HG03139 (cell line): ENCODE results near the gene PPM1H.
"Not testable (repeated sequence)": the region's sequence is repeated elsewhere in the genome, so short reads cannot be mapped to it uniquely, and the experiment has no call there.

Experiments
- ATAC-seq: cut with Tn5 transposase; IDR thresholded peaks from one replicate; pipeline ENCODE4 v1.9.1; 2021; ENCODE audit not compliant: unreplicated experiment

The PPM1H gene

DNA sequence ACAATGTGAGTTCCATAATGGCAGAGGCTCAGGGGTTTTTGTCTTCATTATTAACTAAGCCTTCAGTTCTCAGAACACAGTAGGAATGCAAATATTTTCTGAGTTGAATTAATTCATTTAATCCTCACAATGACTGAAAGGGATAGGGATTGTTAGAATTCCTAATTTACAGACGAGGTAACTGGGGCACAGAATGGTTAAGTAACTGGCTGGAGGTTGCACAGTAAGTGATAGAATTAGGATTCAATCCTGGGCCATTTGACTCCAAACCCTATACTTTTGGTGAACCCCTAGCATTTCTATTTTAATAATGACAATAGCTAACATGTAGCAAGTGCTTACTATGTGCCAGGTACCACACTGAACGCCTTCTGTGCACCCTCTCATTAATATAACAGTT, 163.1 kb downstream of the PPM1H start:
- ATAC-seq: no peak

DNA sequence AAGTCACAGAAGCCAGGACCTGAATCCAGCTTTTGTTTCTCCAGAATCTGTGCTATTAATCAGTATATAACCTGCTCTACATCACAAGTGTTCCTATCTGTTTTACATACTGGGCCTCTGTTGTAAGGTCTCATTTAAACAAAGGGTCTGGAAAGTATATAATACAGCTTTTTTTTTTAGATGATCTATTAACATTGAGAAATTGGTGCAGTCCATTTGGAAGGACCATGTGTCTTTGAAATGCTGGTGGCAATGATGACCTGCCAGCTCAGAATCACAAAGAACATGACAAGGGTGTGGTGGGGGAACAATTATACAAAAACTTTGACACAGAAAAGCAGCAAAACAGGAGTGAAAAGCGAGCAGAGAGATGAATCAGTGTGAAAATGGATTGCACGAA, 164.6 kb downstream of the PPM1H start:
- ATAC-seq: no peak

DNA sequence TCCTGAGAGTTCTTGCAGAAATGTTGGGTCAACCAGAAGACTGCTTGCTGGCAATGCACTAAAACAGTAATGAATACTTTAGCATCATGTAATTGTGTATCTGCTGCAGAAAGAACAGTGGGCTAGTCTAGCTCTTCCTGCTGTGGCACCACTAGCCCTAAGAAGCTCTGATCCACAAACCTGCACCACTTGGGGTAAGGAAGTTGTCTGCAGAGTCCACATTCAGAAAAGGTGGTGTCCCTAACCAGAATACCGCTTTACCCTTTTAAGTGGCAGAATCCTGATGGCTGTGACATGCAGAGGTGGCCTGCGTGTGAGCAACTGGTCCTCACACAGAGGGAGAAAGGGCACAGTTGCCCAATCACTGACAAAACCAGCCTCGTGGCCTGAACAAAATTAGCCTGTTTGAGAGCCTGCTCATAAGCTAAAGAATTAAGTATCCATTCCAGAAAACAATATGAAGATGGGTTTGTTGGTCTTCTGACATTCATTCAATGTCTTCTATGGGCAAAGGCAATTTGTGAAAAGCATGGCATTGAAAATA, 165.8 kb downstream of the PPM1H start:
- no peak for ATAC-seq

DNA sequence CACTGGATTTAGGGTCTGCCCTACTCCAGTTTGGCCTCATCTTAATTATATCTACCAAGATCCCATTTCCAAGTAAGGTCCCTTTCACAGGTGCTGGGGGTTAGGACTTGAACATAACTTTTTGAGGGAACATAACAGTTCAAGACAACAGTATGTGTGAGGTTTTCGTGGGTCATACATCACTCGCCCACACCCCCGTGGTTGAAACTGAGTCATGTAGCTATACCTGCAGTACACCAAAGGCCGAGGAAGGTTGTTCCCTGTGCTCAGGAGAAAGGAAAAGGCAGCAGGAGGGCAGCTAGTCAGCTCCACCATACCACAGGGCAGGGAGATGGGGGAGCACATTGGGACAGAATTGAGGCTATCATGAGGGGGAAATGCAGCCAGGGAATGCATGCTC, 167.0 kb downstream of the PPM1H start:
- no peak for ATAC-seq

DNA sequence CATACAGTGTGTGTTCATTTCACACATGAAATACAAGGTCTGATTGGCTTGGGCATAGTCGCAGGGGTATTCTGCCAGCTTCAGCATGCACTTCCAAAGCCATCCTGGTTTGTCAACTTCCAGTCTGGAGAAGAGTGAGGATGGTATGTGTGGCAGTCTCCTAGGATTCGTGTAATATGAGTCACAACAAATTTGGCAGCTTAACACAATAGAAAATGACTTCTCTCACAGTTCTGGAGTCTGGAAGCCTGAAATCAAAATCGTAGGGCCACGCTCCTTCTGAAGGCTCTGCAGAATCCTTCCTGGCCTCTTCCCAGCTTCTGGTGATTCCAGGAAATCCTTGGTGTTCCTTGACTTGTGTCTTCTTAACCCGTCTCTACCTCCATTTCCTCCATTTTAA, 167.5 kb downstream of the PPM1H start:
- ATAC-seq: no peak

DNA sequence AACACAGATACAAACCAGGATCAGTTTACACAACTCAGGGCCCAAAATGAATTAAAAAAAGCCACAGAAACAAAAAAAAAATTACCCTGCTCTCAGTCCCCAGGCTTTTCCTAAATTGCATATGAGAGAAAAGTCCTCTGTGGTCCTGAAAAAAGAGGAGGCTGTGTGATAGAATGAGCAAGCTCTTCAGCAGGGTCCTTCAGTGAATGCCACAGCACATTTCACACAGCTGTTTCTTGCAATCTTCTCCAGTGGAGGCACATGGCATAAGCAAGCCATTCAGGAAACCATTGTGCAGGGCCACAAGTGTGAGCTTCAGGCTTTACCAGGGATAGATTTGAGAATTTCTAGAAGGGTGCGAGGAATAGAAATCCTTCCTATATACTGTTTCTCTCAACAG, 168.5 kb downstream of the PPM1H start:
- no peak for ATAC-seq

DNA sequence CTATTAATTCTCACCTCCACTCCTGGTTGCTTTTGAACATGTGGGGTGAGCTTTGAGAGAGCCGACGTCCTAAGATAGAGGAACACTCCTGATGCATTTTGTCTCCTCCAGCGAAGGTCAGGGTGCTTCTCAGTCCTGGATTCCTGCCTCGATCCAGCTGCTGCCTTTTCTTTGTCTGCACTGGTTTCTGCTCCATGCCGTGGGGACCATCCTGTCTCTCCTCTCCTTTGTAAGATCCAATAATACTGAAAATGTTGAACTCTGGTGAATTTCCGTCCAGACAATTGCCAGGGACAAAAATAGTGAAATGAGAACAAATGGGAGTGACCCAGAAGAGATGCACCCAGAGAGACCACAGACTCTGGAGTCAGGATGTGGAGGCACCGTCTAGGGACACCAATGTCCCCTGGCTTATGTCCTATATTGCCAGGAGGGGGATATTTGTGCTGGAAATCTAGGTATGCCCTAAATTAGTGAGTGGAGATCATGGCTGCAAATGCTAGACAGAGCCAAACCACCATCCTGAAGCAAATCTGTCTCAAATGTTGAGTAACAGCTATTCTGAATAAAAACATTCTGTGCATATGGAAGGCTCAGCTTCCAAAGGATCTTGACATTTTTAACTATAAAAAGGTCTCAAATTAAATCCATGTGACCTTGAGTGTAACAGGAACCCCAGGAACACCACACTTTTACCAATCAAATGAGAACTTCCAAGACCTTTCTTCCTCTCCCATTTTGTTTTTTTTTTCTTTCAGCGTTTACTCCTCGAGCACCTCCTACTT, 170.9 kb downstream of the PPM1H start:
- ATAC-seq: no peak

DNA sequence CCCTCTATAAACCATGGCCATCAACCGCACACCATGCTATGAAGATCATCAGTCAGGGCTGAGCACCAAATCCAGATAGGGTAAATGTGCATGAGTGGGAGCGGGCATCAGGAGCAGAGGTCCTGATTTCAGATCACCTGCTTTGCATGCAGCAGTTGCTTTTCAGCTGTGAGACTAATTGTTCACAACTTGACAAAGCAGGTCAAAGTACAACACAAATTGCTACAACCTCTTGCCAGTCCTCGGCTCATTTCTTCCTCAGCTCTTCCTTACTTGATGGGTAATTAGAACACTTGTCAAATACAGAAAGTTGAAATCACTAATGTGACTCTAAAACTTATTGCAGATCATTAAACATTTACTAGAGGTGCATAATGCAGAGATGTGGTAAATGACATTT, 171.6 kb downstream of the PPM1H start:
- ATAC-seq: no peak

DNA sequence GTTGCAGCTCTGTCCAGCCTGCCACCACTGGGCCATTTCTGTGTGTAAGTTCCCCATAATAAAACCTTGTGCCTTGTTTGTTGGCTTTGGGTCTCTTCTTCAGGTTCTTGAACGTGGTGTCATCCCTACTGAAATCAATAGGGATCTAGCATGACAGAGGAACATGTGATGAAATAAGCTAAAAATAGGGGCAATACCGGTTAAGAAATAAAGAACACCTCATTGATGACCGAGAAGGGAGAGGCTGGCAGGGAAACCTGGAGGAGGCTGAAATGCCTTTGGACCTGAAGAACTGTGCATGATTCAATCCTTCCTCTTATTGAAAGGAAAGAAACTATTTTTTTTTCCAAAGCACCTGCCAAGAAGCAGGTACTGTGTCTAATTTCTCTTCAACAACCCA, 172.3 kb downstream of the PPM1H start:
- ATAC-seq: no peak

DNA sequence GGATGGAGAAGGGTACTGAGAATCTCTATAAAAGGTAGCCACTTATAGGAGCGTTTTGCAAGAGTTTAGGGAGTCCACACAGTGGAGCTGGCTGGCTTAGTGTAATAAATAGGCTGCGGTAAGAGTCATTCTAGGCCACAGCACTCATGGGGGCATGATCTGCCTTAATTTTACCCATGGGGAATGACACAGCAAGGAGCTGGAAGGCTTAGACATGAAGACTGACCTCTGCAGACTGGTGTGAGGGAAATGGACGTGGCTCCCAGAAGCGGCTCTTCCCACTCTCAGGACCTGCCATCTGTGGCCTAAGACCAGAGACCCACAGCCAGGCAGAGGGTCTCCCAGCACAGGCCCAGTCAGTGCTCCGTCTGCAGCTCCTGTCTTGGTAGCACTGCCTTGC, 173.3 kb downstream of the PPM1H start:
- ATAC-seq: no peak

DNA sequence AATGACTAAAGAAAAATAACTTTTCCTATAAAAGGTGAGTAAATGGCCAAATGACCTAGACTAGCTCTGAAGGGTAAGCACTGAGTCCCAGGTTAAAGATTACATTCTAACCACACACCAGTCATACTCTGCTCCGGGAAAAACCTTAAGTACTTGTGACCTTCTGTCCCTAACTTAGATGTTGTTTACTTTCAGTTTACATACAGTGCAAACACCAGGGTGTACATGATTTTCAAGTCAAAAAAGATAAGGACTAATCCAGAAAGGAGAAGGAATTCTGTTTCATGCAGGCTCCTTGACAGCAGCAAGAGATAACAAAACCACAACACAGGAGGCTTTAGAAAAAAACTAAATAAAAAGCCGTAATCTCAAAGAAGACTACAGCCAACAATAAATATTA, 174.2 kb downstream of the PPM1H start:
- ATAC-seq: peak; percentile 81

DNA sequence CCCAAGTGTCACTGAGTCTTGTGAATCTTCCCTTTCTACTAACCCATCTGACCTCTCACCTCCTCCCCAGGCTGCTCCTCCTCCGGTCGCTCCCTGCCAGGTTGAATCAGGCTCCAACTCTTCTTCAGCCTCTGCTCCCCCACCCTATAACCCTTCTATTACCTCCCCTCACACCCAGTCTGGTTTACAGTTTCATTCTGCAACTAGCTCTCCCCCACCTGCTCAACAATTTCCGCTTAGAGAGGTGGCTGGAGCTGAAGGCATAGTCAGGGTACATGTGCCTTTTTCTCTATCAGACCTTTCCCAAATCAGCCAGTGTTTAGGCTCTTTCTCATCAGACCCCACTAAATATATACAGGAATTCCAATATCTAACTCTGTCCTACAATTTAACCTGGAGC, 174.6 kb downstream of the PPM1H start:
- not testable (repeated sequence) for ATAC-seq

DNA sequence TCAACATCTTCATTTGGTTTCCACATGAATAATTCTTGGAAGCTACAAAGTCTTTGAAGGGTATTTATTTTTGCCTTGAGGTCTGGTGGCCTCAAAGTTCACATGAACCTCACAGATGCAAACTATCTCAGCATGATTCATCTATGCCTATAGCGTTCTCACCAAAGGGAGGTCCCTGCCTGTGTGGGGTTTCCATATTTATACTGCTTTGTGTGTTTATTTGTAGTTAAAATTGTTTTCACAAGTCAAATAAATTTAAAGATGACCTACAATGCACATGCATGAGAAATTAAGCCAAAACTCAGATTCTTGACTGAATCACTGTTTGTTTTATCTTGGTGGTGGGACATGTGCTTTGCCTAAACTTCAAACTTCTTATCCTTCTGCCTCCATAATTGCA, 176.7 kb downstream of the PPM1H start:
- ATAC-seq: no peak

DNA sequence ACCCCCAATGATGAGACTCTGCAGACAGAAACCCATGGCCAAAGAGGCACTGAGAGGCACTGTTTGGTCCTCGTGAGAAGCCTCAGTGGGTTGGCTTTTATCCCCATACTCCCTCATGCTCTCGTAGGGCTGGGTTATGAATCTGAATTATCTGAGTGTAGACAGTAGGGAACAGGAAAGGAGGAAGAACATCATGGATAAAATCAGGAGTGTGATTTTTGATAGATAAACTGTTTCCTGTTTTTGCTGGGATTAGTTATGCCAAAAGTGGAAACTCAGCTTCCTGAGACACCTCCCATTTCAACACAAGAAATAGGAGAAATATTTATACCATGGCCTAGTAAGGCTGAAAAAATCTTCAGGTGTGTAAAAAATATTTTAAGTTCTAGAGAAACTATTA, 177.9 kb downstream of the PPM1H start:
- ATAC-seq: no peak

DNA sequence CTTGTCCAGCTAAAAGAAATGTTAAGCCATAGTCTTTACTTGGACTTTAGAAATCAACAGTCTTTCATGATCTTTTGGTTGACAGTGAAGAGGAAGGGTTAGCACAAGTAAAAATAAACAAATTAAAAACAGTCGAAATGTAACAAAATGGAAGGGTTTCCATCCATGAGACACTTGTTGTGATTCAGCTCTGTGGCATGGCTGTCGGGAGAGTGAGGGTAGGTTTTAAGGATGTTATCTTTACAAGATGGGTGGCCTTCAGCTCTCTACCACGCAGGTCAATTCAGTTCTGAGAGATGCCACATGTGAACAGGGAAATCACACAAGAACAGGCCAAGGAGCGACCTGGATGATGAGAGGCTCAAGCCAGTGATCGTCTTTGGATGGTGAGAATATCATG, 180.2 kb downstream of the PPM1H start:
- ATAC-seq: no peak

DNA sequence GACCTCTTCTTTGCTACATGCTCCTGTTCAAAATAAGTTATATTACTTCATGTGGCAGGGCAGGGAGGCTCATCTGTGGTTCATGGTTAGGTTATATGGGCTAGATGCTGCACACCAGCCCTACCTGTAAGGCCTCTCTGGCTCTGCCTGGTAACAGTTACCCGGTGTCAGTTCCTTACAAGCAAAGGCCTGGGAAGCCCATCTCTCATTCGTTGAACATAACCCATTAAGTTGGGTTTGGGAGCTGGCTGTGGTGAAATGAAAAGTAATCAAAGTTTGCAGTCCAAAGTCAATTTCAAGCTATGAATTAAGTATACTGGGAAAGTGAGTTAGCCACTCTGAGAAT, 183.2 kb downstream of the PPM1H start:
- ATAC-seq: no peak

DNA sequence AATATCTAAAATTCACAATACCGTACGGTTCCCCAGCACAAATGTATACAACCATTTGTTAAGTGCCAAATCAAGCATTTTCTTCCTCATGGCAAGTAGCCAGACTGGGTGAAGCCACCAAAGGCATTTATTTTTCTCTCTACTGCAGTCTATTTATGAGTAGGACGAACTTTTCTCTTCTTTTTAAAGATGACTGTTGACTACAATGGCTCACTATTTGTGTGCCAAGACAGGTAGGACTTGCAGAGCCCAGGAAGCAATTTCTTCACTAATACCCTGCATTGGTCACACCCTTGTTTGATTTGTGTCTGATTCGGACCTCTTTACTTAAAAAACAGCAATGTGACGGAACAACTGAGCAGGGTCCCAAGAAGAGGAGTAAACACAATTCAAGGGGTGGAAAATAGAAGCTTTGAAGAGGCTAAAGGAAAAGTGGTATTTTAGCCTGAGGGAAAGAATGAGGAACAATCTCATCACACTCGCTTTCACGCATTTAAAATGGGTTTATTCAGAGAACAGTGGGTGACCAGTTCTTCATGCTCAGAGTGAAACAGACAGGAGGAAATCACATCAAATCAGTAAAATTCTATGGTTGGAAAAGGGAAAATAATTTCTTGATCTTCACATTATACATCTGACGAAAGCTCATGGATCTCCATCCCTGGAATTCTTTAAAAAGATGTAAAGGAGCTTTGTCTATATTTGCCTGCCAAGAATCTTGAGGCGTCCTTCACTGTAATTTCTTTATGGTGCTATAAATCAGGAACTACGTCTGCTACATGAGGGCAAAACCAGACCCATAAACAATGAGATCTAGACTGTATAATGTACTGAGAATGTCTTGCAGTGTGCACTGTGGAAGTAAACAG, 183.8 kb downstream of the PPM1H start:
- ATAC-seq: no peak

DNA sequence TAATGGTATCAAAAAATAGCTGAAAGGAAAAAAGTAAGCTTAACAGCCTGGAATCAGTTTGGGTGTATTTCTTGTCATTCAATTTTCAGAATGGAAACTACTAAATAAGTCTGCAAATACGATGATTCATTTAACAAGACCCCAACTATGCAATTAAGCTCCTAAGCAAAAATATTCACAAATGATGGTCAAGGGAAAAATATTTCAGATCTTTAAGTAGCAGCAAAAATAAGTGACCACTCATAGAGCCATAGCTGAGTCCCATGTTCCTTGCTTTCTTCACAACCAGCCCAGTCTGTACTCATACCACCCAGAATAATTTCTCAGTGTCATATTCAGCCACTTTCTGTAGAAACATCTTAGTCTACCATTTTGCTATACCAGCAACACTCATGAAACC, 185.4 kb downstream of the PPM1H start:
- no peak for ATAC-seq

DNA sequence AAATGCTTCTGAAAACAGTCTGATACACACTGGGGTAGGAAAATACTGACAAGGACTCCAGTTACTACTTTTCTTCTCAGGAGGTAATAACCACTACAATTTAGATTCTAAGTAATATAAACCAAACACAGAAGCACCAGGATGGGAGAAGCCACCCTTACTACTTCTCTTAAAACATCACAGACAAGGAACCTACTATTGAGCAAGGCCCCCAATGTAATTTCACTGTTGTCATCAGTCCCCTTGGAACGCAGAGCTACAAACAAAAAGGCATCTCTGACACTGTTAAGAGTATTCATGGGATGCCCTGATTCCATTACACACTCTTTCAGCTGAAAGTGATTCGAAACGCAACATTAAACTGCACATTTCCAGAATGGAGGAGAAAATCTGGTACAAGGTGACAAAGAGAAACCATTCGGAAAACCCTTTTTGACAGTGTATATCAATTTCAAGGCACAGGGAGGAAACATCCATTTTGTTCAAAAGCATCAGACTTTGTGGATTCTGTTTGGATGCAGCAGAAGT, 185.9 kb downstream of the PPM1H start:
- no peak for ATAC-seq

DNA sequence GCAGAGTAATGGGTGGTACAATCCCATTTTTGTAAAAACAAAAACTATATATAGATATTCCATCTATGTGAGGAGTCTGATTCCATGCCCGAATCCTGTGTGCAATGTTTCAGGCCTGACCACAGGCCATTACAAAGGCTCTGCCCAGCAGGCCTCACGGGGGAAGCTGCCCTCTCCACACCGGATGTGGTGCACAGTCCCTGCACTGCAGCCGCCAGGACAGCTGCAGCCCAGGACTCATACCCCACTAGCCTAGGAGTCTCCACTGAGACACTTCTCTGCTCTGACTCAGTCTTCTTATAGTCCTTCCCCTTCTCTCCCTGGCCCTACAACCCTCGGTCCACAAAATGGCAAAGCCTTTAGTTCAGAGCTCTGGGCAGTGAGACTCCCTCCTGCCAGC, 190.4 kb downstream of the PPM1H start:
- ATAC-seq: no peak

DNA sequence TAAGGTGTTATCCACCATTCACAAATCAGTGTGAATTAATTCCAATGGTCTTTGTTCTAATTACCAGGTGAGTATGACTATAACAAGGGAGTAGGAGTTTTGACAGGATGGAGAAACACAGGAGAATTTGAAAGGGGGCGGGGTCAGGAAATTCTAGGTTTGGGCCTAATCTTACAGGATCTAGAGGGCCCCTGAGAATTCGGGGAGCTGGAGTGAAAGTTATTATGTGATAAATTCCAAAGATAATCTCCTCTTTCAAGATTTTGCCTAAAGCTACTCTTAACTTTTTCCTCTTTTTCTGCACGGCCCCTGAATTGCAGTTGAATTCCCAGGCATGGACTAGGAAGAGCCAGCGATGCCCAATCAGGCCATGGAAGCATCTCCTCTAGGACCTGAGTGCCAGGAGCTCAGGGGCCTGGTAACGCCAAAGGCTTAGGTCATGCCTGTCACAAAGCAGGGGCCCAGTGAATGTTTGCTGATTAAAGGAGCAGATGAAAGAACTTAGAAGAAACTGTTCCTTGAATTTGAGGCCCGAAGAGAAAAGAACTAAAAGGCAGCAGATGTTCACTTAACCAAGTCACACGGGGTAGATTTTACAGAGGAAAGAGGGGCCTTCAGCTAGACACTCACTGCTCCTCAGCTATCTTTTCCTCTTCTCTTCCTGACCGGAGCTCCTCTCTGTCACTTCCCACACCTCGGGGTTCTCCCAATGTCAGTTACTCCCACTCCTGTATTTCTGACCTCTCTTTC, 195.5 kb downstream of the PPM1H start:
- no peak for ATAC-seq
